Retinal pigment epithelial cell (primary cell): ENCODE data around the gene TCF7.

ENCODE experiments used
- DNase-seq: peaks from one replicate; pipeline ENCODE4 v3.0.0-alpha.2; 2010; ENCODE audit warnings: low read depth
- H3K4me3 ChIP-seq: 2 replicates; pipeline ENCODE4 v1.5.1; 2011; ENCODE audit warnings: mild to moderate bottlenecking, low read length, control low read depth, moderate library complexity
- CTCF ChIP-seq: conservative IDR thresholded peaks from 2 replicates; pipeline ENCODE4 v1.5.1; 2011; ENCODE audit warnings: low read depth, low read length, control low read depth, inconsistent platforms

The TCF7 gene

GRCh38 chr5:134176511-134177368 lies 62.3 kb downstream of the TCF7 start, which contains the start of gene SKP1:
SKP1 (minus strand) TSS chr5:134176950; CDS start chr5:134174022, 2,928 bp downstream.
- no peak for DNase-seq
- no peak for TF ChIP-seq CTCF
- H3K4me3 ChIP-seq: peak within 1 kb of the TSS; percentile 98

- no peak for DNase-seq
- TF ChIP-seq CTCF: no peak
These were observed 63.1 kb downstream of the TCF7 start for GRCh38 chr5:134177369-134178095.

GRCh38 chr5:134178096-134178419 lies 63.6 kb downstream of the TCF7 start:
- DNase-seq: no peak
- H3K4me3 ChIP-seq: no peak overlapping the region
- no peak for TF ChIP-seq CTCF

More at GRCh38 chr5:134177369-134178095, 63.1 kb downstream of the TCF7 start:
- peak overlapping the region; percentile 98 for H3K4me3 ChIP-seq

GRCh38 chr5:134183481-134183880 lies 69.0 kb downstream of the TCF7 start:
- H3K4me3 ChIP-seq: no peak overlapping the region
- no peak for DNase-seq
- TF ChIP-seq CTCF: no peak

- TF ChIP-seq CTCF: peak; percentile 96
- no peak for DNase-seq
- H3K4me3 ChIP-seq: no peak overlapping the region
These were observed 70.0 kb downstream of the TCF7 start for GRCh38 chr5:134184155-134185135.

GRCh38 chr5:134188092-134188491 lies 73.6 kb downstream of the TCF7 start:
- no peak overlapping the region for H3K4me3 ChIP-seq
- no peak for TF ChIP-seq CTCF
- no peak for DNase-seq
